Astrocyte of the hippocampus (primary cell): ENCODE measurements around the gene IPO9.

Experiments used
- DNase-seq: peaks from one replicate; pipeline ENCODE4 v3.0.0; 2011; ENCODE audit warnings: low read depth, low spot score

Gene IPO9

GRCh38 chr1:201904579-201904978 is 75.6 kb downstream of the IPO9 start:
- peak; percentile 95 for DNase-seq

- no peak for DNase-seq
Measured at GRCh38 chr1:201905234-201905890, 76.4 kb downstream of the IPO9 start.

- DNase-seq, result no peak
Measured at GRCh38 chr1:201906336-201906735, 77.4 kb downstream of the IPO9 start.

- DNase-seq, result no peak
Measured at GRCh38 chr1:201907621-201908020, 78.7 kb downstream of the IPO9 start.

- no peak for DNase-seq
Measured at GRCh38 chr1:201911826-201912571, 83.0 kb downstream of the IPO9 start.

DNA sequence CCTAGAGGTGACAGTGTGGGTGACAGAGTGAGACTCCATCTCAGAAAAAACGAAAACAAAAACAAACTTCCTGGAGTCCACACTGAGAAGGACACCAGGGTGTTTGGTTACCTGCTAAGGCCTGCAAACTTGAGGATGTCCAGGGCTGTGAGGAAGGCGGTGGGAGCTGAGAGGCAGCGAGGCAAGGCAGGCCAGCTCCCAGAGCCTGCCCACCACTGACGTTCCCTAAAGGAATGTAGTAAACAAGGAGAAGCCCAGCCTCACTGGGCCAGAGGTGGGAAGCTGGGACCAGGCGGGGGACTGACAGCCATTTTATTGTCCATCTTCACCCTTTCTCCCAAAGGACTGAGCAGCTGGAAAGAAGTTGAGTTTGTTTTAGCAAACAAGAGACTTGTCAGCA is 83.9 kb downstream of the IPO9 start:
- DNase-seq, result peak; percentile 29

DNA sequence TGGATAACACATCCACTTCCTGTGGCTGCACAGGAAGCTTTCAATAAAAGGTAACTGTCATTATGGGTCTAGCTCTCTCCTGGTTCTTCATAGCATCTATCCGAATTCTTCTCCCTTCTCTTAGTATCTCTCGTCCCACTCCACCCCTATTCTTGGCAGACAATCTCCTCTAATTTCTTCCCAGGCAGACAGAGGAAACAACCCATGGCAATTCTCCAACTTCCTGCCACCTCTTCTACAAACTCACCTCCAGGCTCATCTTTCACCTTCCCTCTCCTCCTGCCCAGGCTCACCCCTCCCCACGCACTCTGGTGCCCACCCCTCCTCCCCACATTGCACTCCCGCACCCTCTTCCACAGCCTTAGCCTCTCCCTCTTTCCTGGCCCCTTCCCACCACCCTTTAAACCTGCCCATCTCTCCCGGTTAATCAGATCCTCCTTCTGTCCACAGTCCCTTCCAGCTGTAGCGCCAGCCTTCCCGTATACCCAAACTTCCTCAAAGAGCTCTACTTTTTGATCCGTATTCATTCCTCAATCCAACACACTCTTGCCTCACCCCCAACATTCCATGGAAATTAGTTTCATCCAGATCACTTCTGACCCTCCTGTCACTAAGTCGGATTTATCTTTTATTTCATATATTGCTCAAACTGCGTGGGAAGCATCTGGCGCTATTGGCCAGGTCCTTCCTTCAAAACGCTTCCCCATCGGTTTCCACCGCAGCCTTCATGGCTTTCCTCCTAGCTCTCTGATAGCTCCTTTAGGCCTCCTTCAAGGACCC is 85.7 kb downstream of the IPO9 start:
- DNase-seq, result no peak

DNA sequence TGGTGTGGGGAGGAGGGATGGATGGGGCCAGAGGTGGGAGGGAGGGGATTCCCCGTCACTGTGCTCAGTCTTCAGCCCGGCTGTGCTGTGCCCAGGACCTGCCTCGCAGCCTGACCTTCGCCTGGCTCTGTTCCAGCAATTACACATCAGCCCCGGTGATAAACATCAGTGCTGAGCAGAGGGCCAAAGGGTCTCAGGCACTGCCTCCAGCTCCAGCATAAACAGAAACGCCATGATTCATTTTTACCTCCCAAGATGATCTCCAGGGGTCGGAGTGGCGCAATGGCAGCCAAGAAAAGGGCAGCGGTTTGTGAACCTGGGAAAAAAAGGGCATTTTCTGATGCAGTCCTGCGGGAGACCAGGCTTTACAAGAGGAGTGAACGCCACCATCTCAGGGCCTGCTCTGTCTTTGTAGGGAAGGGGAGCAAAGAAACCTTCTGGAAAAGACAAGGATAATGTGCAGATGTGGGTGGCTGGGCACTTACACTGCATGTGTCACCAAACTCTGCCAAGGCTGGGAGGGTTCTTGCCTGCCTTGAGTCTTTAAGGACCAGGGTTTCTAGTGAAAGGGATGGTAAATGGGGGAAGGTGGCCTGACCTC is 87.8 kb downstream of the IPO9 start:
- peak; percentile 77 for DNase-seq

GRCh38 chr1:201917362-201918033 is 88.5 kb downstream of the IPO9 start:
- peak; percentile 82 for DNase-seq

- no peak for DNase-seq
Measured at GRCh38 chr1:201918343-201918742, 89.4 kb downstream of the IPO9 start.

DNA sequence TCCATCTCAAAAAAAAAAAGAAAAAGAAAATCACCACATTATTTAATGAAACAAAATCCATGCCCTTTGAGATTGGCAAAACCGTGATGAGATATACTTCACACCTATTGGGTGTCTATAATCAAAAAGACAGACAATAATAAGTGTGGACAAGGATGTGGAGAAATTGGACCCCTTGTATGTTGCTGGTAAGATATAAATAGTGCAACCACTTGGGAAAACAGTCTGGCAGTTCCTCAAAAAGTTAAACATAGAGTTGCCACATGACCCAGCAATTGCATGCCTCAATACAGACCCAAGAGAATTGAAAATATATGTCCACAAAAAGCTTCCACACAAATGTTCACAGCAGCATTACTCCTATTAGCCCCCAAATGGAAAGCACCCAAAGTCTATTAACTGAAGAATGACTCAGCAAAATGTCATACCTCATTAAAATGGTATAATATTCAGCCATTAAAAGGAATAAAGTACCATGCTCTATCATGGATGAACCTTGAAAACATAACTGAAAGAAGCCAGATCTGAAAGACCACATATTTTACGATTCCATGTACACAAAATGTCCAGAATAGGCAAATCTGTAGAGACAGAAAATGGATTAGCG is 93.1 kb downstream of the IPO9 start:
- DNase-seq, result no peak

DNA sequence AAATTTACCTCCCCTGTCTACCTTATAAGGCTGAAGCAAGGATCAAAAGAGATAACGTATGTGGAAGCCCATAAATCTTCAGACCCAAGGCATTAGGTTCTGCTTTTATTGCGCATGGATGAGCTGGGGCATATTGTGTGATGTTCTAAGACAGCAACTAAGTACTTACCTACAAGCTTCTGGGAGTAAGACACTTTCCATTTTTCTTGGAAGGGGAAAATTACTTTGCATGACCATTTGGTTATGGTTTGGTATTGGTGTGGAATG is 96.3 kb downstream of the IPO9 start:
- no peak for DNase-seq

DNA sequence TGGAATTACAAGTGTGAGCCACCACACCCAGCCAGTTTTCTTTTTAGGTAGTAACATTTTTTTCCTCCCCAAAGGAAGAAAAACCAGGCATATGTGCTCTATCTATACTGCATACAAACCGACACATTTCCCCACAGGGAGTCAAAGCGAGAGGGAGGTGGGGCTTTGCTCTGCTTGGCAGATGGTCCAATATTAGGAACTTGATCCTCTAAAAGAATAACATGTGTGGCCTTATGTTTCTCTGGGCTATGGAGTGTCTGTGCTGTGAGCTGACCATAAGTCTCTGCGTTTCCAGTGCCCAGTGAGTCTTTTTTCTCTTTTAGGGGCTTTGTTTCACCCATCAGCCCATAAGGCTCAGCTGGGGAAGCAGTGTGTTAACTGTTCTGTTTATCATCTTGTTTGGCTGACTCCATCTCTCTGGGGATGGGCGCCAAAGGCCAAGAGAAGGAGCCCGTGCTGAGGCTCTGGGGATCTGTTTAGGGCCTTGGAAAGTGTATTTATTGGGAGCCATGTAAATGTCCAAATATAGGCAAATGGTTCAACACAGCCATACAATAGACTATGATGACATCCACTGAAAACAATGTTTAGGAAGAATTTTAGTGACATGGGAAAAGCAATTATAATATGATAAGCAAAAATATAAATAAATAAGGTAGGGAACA is 97.2 kb downstream of the IPO9 start:
- DNase-seq, result no peak

GRCh38 chr1:201928266-201928665 is 99.3 kb downstream of the IPO9 start:
- no peak for DNase-seq

- no peak for DNase-seq
Measured at GRCh38 chr1:201930137-201930536, 101.2 kb downstream of the IPO9 start.

DNA sequence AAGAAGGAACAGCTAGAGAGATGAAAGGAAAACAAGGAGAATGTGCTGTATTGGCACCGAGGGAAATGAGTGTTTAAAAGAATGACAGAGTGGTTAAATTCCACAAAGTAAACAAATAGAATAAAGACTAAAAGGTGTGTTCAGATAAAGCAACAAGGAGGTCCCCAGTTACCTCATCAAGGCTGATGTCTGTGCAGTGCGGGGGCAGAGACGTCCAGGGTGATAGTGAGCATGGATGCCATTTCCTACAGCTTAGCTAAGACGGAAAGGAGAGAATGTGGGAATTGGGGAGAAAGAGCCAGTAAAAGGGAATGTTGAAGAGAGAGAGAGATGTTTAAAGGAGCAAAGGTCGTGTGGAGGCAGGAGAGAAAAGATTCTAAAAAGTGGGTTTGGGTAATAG is 101.8 kb downstream of the IPO9 start:
- DNase-seq, result no peak
